ENCODE measurements around the gene DIP2C. TPM values are rescaled to one million over a fixed set of nuclear protein-coding genes. Genes with fewer than 3 reads are reported as not detected.

DIP2C gene
- total and polyA plus RNA-seq, 2 donors (not counting 1 experiment from before 2014, with no cell fraction given): 1.3 to 1.9 TPM

- ChIA-PET POLR2A (no interaction called here), CTCF (no interaction called here)
- Mint-ChIP-seq H3K27ac (no peak overlapping the region), H3K27me3 (peaks cover 16% of the 10 kb centered on the region), H3K4me3 (no peak overlapping the region), H3K9me3 (ENCODE audit: insufficient read depth) (peaks cover 3% of the 10 kb centered on the region), H3K4me1 (no peaks in the 10 kb centered on the region)
- DNase-seq (no peak), ATAC-seq (ENCODE audit: low read depth) (no peak)
- peaks cover 0 to 12% (median 0%) of the 10 kb centered on the region in 4 experiments for H3K27me3 ChIP-seq (replicated peaks in 1 of 4; ENCODE audit: control extremely low read depth in 1 of 4, control insufficient read depth in 3 of 4, insufficient read depth in 4 of 4, low read length in 3 of 4)
- intact Hi-C loops (cut with micrococcal nuclease): no loop called here
- no peak overlapping the region for H3K4me3 ChIP-seq (ENCODE audit: control extremely low read depth in 1 of 5, extremely low read depth in 1 of 5, insufficient read depth in 1 of 5, low read depth in 2 of 5, low read length in 4 of 5)
- H3K27ac ChIP-seq (ENCODE audit: low read length in 2 of 2): no peak overlapping the region
- no peak overlapping the region for H3K4me2 ChIP-seq (replicated peaks; ENCODE audit: low read depth, low read length, poor library complexity, severe bottlenecking)
- no peak overlapping the region for H3K9ac ChIP-seq (ENCODE audit: low read length)
- H3K4me1 ChIP-seq (ENCODE audit: control insufficient read depth in 2 of 2, insufficient read depth in 2 of 2, low read length in 2 of 2): no peaks in the 10 kb centered on the region
- no peak for TF ChIP-seq EZH2 (IDR thresholded peaks at IDR 0.05; ENCODE audit: borderline replicate concordance, insufficient read depth, low read depth, low read length, poor library complexity, severe bottlenecking)
- TF ChIP-seq, protein P1, sequence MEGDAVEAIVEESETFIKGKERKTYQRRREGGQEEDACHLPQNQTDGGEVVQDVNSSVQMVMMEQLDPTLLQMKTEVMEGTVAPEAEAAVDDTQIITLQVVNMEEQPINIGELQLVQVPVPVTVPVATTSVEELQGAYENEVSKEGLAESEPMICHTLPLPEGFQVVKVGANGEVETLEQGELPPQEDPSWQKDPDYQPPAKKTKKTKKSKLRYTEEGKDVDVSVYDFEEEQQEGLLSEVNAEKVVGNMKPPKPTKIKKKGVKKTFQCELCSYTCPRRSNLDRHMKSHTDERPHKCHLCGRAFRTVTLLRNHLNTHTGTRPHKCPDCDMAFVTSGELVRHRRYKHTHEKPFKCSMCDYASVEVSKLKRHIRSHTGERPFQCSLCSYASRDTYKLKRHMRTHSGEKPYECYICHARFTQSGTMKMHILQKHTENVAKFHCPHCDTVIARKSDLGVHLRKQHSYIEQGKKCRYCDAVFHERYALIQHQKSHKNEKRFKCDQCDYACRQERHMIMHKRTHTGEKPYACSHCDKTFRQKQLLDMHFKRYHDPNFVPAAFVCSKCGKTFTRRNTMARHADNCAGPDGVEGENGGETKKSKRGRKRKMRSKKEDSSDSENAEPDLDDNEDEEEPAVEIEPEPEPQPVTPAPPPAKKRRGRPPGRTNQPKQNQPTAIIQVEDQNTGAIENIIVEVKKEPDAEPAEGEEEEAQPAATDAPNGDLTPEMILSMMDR (IDR thresholded peaks at IDR 0.05): no peak
- no peak overlapping the region for H2AFZ ChIP-seq (ENCODE audit: insufficient read depth, low read depth, low read length, poor library complexity, severe bottlenecking)
- H3K9me3 ChIP-seq (ENCODE audit: control extremely low read depth in 1 of 3, control insufficient read depth in 2 of 3, insufficient read depth in 1 of 3, low read length in 2 of 3): peaks cover 0 to 13% (median 9%) of the 10 kb centered on the region in 3 donors
- H4K20me1 ChIP-seq (ENCODE audit: control insufficient read depth, insufficient read depth, low read length, poor library complexity, severe bottlenecking): no peaks in the 10 kb centered on the region
- H3K36me3 ChIP-seq (replicated peaks in 1 of 2; ENCODE audit: control extremely low read depth in 1 of 2, control insufficient read depth in 1 of 2, extremely low read depth in 1 of 2, insufficient read depth in 2 of 2, low read length in 1 of 2): no peaks in the 10 kb centered on the region
- H3K79me2 ChIP-seq (ENCODE audit: control insufficient read depth, insufficient read depth, low read length): no peaks in the 10 kb centered on the region
- WGBS (ENCODE audit: insufficient coverage): 90% methylated on average over 6 of the region's 11 CpGs
These were observed 129.0 kb downstream of the DIP2C start for GRCh38 chr10:560314-560992.

DNA sequence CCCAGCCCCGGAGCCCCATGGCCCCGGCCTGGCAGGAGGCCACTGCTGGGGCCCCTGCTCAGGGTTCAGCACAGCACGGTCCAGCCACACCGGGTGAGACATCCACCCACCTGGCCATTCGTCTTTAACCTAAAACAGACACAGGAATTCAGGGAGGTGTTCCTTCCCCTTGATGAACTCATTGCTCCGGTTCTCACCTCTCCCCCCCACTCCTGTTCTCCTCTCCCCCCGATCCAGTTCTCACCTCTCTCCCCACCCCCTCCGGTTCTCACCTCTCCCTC, 129.8 kb downstream of the DIP2C start:
- CTCF ChIA-PET: no interaction called here
- POLR2A ChIA-PET: no interaction called here

More for the DNA sequence above, 129.8 kb downstream of the DIP2C start:
- TF ChIP-seq EZH2 (IDR thresholded peaks at IDR 0.05; ENCODE audit: borderline replicate concordance, insufficient read depth, low read depth, low read length, poor library complexity, severe bottlenecking): no peak
- TF ChIP-seq, protein P1 (IDR thresholded peaks at IDR 0.05): no peak
- no peak overlapping the region for H3K27ac ChIP-seq (ENCODE audit: low read length in 2 of 2)
- Mint-ChIP-seq H3K4me1 (no peaks in the 10 kb centered on the region), H3K4me3 (no peak overlapping the region), H3K9me3 (ENCODE audit: insufficient read depth) (peaks cover 3% of the 10 kb centered on the region), H3K27ac (no peak overlapping the region), H3K27me3 (peaks cover 21% of the 10 kb centered on the region)
- H3K4me1 ChIP-seq (ENCODE audit: control insufficient read depth in 2 of 2, insufficient read depth in 2 of 2, low read length in 2 of 2): no peaks in the 10 kb centered on the region
- H3K36me3 ChIP-seq (replicated peaks in 1 of 2; ENCODE audit: control extremely low read depth in 1 of 2, control insufficient read depth in 1 of 2, extremely low read depth in 1 of 2, insufficient read depth in 2 of 2, low read length in 1 of 2): no peaks in the 10 kb centered on the region
- no peak for DNase-seq
- intact Hi-C loops (cut with micrococcal nuclease): no loop called here
- WGBS (ENCODE audit: insufficient coverage): 59% methylated on average over 6 of the region's 8 CpGs
- peaks cover 0 to 12% (median 0%) of the 10 kb centered on the region in 4 experiments for H3K27me3 ChIP-seq (replicated peaks in 1 of 4; ENCODE audit: control extremely low read depth in 1 of 4, control insufficient read depth in 3 of 4, insufficient read depth in 4 of 4, low read length in 3 of 4)
- H4K20me1 ChIP-seq (ENCODE audit: control insufficient read depth, insufficient read depth, low read length, poor library complexity, severe bottlenecking): no peaks in the 10 kb centered on the region
- no peak overlapping the region for H3K9ac ChIP-seq (ENCODE audit: low read length)
- no peak for ATAC-seq (ENCODE audit: low read depth)
- no peaks in the 10 kb centered on the region for H3K79me2 ChIP-seq (ENCODE audit: control insufficient read depth, insufficient read depth, low read length)
- H3K4me3 ChIP-seq (ENCODE audit: control extremely low read depth in 1 of 5, extremely low read depth in 1 of 5, insufficient read depth in 1 of 5, low read depth in 2 of 5, low read length in 4 of 5): no peak overlapping the region
- peaks cover 0 to 13% (median 9%) of the 10 kb centered on the region in 3 donors for H3K9me3 ChIP-seq (ENCODE audit: control extremely low read depth in 1 of 3, control insufficient read depth in 2 of 3, insufficient read depth in 1 of 3, low read length in 2 of 3)
- no peak overlapping the region for H2AFZ ChIP-seq (ENCODE audit: insufficient read depth, low read depth, low read length, poor library complexity, severe bottlenecking)
- no peak overlapping the region for H3K4me2 ChIP-seq (replicated peaks; ENCODE audit: low read depth, low read length, poor library complexity, severe bottlenecking)
